Activated naive CD4-positive, alpha-beta T cell treated with anti-CD3 and anti-CD28 coated beads for 36 hours (primary cell): Measurements from ENCODE around the gene PCGF2. TPM values are rescaled to one million over a fixed set of nuclear protein-coding genes. Genes with fewer than 3 reads are reported as not detected.
A peak's percentile ranks its signal among the peaks of the same experiment; 100 is the strongest.
"Not testable (repeated sequence)": the region's sequence is repeated elsewhere in the genome, so short reads cannot be mapped to it uniquely, and the experiment has no call there.

ENCODE experiments used
- CTCF ChIA-PET: fragments of 350-600 bp; sonication (Branson Sonifier 250); formaldehyde crosslinking; loops from one replicate; lab custom pipeline; 2021; ENCODE audit warnings: antibody characterized with exemption; lab: Charles Lee
- DNase-seq: peaks from one replicate; pipeline ENCODE4 v3.0.0-alpha.2; 2020
- H3K27ac Mint-ChIP-seq: one replicate; pipeline ENCODE4 v1.8.0; 2021; ENCODE audit warnings: mild to moderate bottlenecking, mixed read lengths
- H3K27me3 Mint-ChIP-seq: one replicate; pipeline ENCODE4 v1.8.0; 2021; ENCODE audit warnings: low read depth, mixed read lengths
- H3K36me3 Mint-ChIP-seq: one replicate; pipeline ENCODE4 v1.8.0; 2021; ENCODE audit warnings: low read depth, mixed read lengths
- H3K4me1 Mint-ChIP-seq: one replicate; pipeline ENCODE4 v1.8.0; 2021; ENCODE audit warnings: low read depth, mixed read lengths
- H3K4me3 Mint-ChIP-seq: one replicate; pipeline ENCODE4 v1.8.0; 2021; ENCODE audit warnings: mild to moderate bottlenecking, moderate library complexity, mixed read lengths
- H3K9me3 Mint-ChIP-seq: one replicate; pipeline ENCODE4 v1.8.0; 2021; ENCODE audit warnings: mixed read lengths
- intact Hi-C: fragments of 100-400 bp; cut with micrococcal nuclease; formaldehyde crosslinking; loops from one replicate; pipeline ENCODE4 v1.15.1; 2023
- total RNA-seq, 2 experiments: library from RNA; stranded (reverse); gene quantifications; one replicate each; pipeline ENCODE4 v1.2.3, GENCODE V29; 2021

The PCGF2 gene
- total RNA-seq, result 1 to 10 TPM; 1.2 TPM

- Mint-ChIP-seq H3K27me3 (peaks cover 48% of the 10 kb centered on the region), H3K4me1 (peaks cover 37% of the 10 kb centered on the region), H3K27ac (no peak within 1 kb of the TSS), H3K9me3 (no peaks in the 10 kb centered on the region), H3K36me3 (peaks cover 9% of the 10 kb centered on the region), H3K4me3 (peak within 1 kb of the TSS; percentile 69)
- DNase-seq, result peak; percentile 25
- CTCF ChIA-PET, result no interaction called here
- intact Hi-C loops, result loop anchor here (5.0 kb wide), 1 partner anchor 241 kb away; no protein-coding TSS in a partner anchor
These were observed at the start of gene PCGF2 for GRCh38 chr17:38748149-38748891. TSS of gene PCGF2 (minus strand) at chr17:38748336. CDS start at chr17:38740402, 7,934 bp downstream.

GRCh38 chr17:38797828-38798227, 49.7 kb upstream of the PCGF2 start:
- DNase-seq, result no peak
- H3K36me3 Mint-ChIP-seq, result peaks cover 26% of the 10 kb centered on the region
- intact Hi-C loops, result loop anchor here (2.0 to 5.0 kb wide), 4 partner anchors 55 to 354 kb away; partner anchors contain the start of genes PLXDC1 and RPL23
- CTCF ChIA-PET, result interaction anchor here (0.9 to 1.2 kb wide), 2 partner anchors 26 to 35 kb away, joined by 3 to 5 read pairs; no protein-coding TSS in a partner anchor
- no peaks in the 10 kb centered on the region for H3K9me3 Mint-ChIP-seq
- no peaks in the 10 kb centered on the region for H3K27me3 Mint-ChIP-seq
- H3K4me3 Mint-ChIP-seq, result peak overlapping the region; percentile 95
- H3K27ac Mint-ChIP-seq, result peak overlapping the region; percentile 89
- peaks cover 40% of the 10 kb centered on the region for H3K4me1 Mint-ChIP-seq

- H3K27ac Mint-ChIP-seq, result no peak overlapping the region
- H3K4me1 Mint-ChIP-seq, result peaks cover 41% of the 10 kb centered on the region
- CTCF ChIA-PET, result interaction anchor here (1.2 kb wide), 1 partner anchor 35 kb away, joined by 5 read pairs; no protein-coding TSS in a partner anchor
These were observed 49.0 kb upstream of the PCGF2 start for GRCh38 chr17:38797158-38797490.

GRCh38 chr17:38796451-38797157, 48.5 kb upstream of the PCGF2 start:
- no peak overlapping the region for H3K27ac Mint-ChIP-seq
- no peak overlapping the region for H3K4me3 Mint-ChIP-seq
- H3K27me3 Mint-ChIP-seq, result no peaks in the 10 kb centered on the region

More at GRCh38 chr17:38797158-38797490, 49.0 kb upstream of the PCGF2 start:
- Mint-ChIP-seq H3K36me3 (peaks cover 27% of the 10 kb centered on the region), H3K9me3 (no peaks in the 10 kb centered on the region), H3K4me3 (peak overlapping the region; percentile 25), H3K27me3 (no peaks in the 10 kb centered on the region)
- intact Hi-C loops, result loop anchor here (5.0 kb wide), 2 partner anchors 70 to 355 kb away; partner anchors contain the start of gene PLXDC1
- DNase-seq, result no peak

GRCh38 chr17:38794221-38794620, 46.1 kb upstream of the PCGF2 start:
- intact Hi-C loops, result no loop called here
- Mint-ChIP-seq H3K4me1 (peaks cover 46% of the 10 kb centered on the region), H3K9me3 (no peaks in the 10 kb centered on the region), H3K27me3 (no peaks in the 10 kb centered on the region), H3K36me3 (peaks cover 22% of the 10 kb centered on the region), H3K4me3 (no peak overlapping the region), H3K27ac (no peak overlapping the region)
- CTCF ChIA-PET, result interaction anchor here (0.9 to 1.1 kb wide), 2 partner anchors 122 to 241 kb away, joined by 3 read pairs; no protein-coding TSS in a partner anchor
- no peak for DNase-seq

More at GRCh38 chr17:38796451-38797157, 48.5 kb upstream of the PCGF2 start:
- H3K4me1 Mint-ChIP-seq, result peaks cover 43% of the 10 kb centered on the region
- peaks cover 23% of the 10 kb centered on the region for H3K36me3 Mint-ChIP-seq
- intact Hi-C loops, result loop anchor here (5.0 kb wide), 2 partner anchors 71 to 356 kb away; partner anchors contain the start of gene PLXDC1
- CTCF ChIA-PET, result no interaction called here
- no peak for DNase-seq
- H3K9me3 Mint-ChIP-seq, result no peaks in the 10 kb centered on the region

GRCh38 chr17:38791162-38791561, 43.0 kb upstream of the PCGF2 start:
- H3K27ac Mint-ChIP-seq, result no peak overlapping the region
- no peaks in the 10 kb centered on the region for H3K9me3 Mint-ChIP-seq
- DNase-seq, result no peak
- no peak overlapping the region for H3K4me3 Mint-ChIP-seq
- CTCF ChIA-PET, result interaction anchor here (0.7 kb wide), 1 partner anchor 26 kb away, joined by 4 read pairs; no protein-coding TSS in a partner anchor
- H3K4me1 Mint-ChIP-seq, result peaks cover 23% of the 10 kb centered on the region
- H3K36me3 Mint-ChIP-seq, result peaks cover 18% of the 10 kb centered on the region
- intact Hi-C loops, result no loop called here
- H3K27me3 Mint-ChIP-seq, result no peaks in the 10 kb centered on the region

GRCh38 chr17:38790148-38790707, 42.1 kb upstream of the PCGF2 start:
- CTCF ChIA-PET, result interaction anchor here (0.7 kb wide), 1 partner anchor 56 kb away, joined by 3 read pairs; no protein-coding TSS in a partner anchor

GRCh38 chr17:38789185-38789584, 41.0 kb upstream of the PCGF2 start:
- CTCF ChIA-PET, result no interaction called here
- no peak for DNase-seq
- Mint-ChIP-seq H3K36me3 (peaks cover 18% of the 10 kb centered on the region), H3K4me1 (peaks cover 15% of the 10 kb centered on the region), H3K4me3 (no peak overlapping the region), H3K9me3 (no peaks in the 10 kb centered on the region), H3K27ac (no peak overlapping the region), H3K27me3 (no peaks in the 10 kb centered on the region)
- intact Hi-C loops, result no loop called here

More at GRCh38 chr17:38790148-38790707, 42.1 kb upstream of the PCGF2 start:
- Mint-ChIP-seq H3K4me1 (peaks cover 18% of the 10 kb centered on the region), H3K36me3 (peaks cover 21% of the 10 kb centered on the region)
- H3K27ac Mint-ChIP-seq, H3K9me3 Mint-ChIP-seq, H3K27me3 Mint-ChIP-seq, H3K4me3 Mint-ChIP-seq, intact Hi-C loops, DNase-seq: not testable (repeated sequence)

GRCh38 chr17:38787999-38788398, 39.9 kb upstream of the PCGF2 start:
- CTCF ChIA-PET, result interaction anchor here (1.0 kb wide), 1 partner anchor 53 kb away, joined by 3 read pairs; no protein-coding TSS in a partner anchor
- H3K27me3 Mint-ChIP-seq, DNase-seq, H3K4me3 Mint-ChIP-seq, H3K27ac Mint-ChIP-seq, intact Hi-C loops, H3K9me3 Mint-ChIP-seq: not testable (repeated sequence)
- Mint-ChIP-seq H3K36me3 (peaks cover 16% of the 10 kb centered on the region), H3K4me1 (peaks cover 11% of the 10 kb centered on the region)

- intact Hi-C loops, result no loop called here
- peaks cover 8% of the 10 kb centered on the region for H3K4me1 Mint-ChIP-seq
- peaks cover 15% of the 10 kb centered on the region for H3K36me3 Mint-ChIP-seq
- H3K9me3 Mint-ChIP-seq, result no peaks in the 10 kb centered on the region
- CTCF ChIA-PET, result no interaction called here
- no peak overlapping the region for H3K4me3 Mint-ChIP-seq
- H3K27me3 Mint-ChIP-seq, result no peaks in the 10 kb centered on the region
- no peak for DNase-seq
- H3K27ac Mint-ChIP-seq, result no peak overlapping the region
These were observed 38.2 kb upstream of the PCGF2 start for GRCh38 chr17:38786372-38786771.

- DNase-seq, result no peak
These were observed 35.1 kb upstream of the PCGF2 start for GRCh38 chr17:38783227-38783626.

More at GRCh38 chr17:38783227-38783626, 35.1 kb upstream of the PCGF2 start:
- intact Hi-C loops, result no loop called here
- Mint-ChIP-seq H3K27ac (no peak overlapping the region), H3K4me3 (no peak overlapping the region), H3K27me3 (no peaks in the 10 kb centered on the region), H3K36me3 (peaks cover 17% of the 10 kb centered on the region), H3K9me3 (no peaks in the 10 kb centered on the region), H3K4me1 (no peaks in the 10 kb centered on the region)
- CTCF ChIA-PET, result interaction anchor here (0.5 kb wide), 1 partner anchor 23 kb away, joined by 4 read pairs; no protein-coding TSS in a partner anchor
